ENCODE results near the gene PSMD6. TPM values are rescaled to one million over a fixed set of nuclear protein-coding genes. Genes with fewer than 3 reads are reported as not detected.
A peak's percentile ranks its signal among the peaks of the same experiment; 100 is the strongest.

PSMD6 gene
- total RNA-seq, 4 donors from 2014 or later, result 37.3 to 48.7 (median 38.2) TPM

GRCh38 chr3:64033069-64033468 lies 9.8 kb upstream of the PSMD6 start:
- Histone ChIP-seq H3K4me3 (no peak overlapping the region), H3K36me3 (no peaks in the 10 kb centered on the region), H3K9me3 (no peaks in the 10 kb centered on the region), H3K27me3 (no peaks in the 10 kb centered on the region), H3K4me1 (no peaks in the 10 kb centered on the region), H3K27ac (no peak overlapping the region)
- TF ChIP-seq CTCF (IDR thresholded peaks at IDR 0.05), result no peak
- TF ChIP-seq POLR2A (IDR thresholded peaks at IDR 0.05), result no peak
- DNase-seq, result no peak

GRCh38 chr3:64031540-64032508 lies 8.5 kb upstream of the PSMD6 start:
- no peak for DNase-seq
- H3K9me3 ChIP-seq, result no peaks in the 10 kb centered on the region
- H3K27ac ChIP-seq, result no peak overlapping the region
- H3K36me3 ChIP-seq, result no peaks in the 10 kb centered on the region
- no peak overlapping the region for H3K4me3 ChIP-seq
- H3K27me3 ChIP-seq, result no peaks in the 10 kb centered on the region
- H3K4me1 ChIP-seq, result no peaks in the 10 kb centered on the region
- TF ChIP-seq POLR2A (IDR thresholded peaks at IDR 0.05), result no peak
- TF ChIP-seq CTCF (IDR thresholded peaks at IDR 0.05), result no peak

GRCh38 chr3:64030741-64031140 lies 7.4 kb upstream of the PSMD6 start:
- H3K4me3 ChIP-seq, result peak overlapping the region in 3 of 4 donors; percentile 22 to 56 (median 39)

GRCh38 chr3:64029287-64029686 lies 6.0 kb upstream of the PSMD6 start:
- TF ChIP-seq POLR2A (IDR thresholded peaks at IDR 0.05), result no peak
- TF ChIP-seq CTCF (IDR thresholded peaks at IDR 0.05), result no peak
- Histone ChIP-seq H3K4me3 (no peak overlapping the region), H3K4me1 (no peaks in the 10 kb centered on the region), H3K36me3 (no peaks in the 10 kb centered on the region), H3K27ac (no peak overlapping the region), H3K27me3 (no peaks in the 10 kb centered on the region), H3K9me3 (no peaks in the 10 kb centered on the region)
- DNase-seq, result no peak

More at GRCh38 chr3:64030741-64031140, 7.4 kb upstream of the PSMD6 start:
- no peaks in the 10 kb centered on the region for H3K9me3 ChIP-seq
- H3K27me3 ChIP-seq, result no peaks in the 10 kb centered on the region
- no peak overlapping the region for H3K27ac ChIP-seq
- no peaks in the 10 kb centered on the region for H3K36me3 ChIP-seq
- DNase-seq, result peak; percentile 53 to 88 (median 73)
- peak; percentile 69 to 90 (median 87) for TF ChIP-seq CTCF (IDR thresholded peaks at IDR 0.05)
- TF ChIP-seq POLR2A (IDR thresholded peaks at IDR 0.05), result no peak
- no peaks in the 10 kb centered on the region for H3K4me1 ChIP-seq

- DNase-seq, result no peak
- no peaks in the 10 kb centered on the region for H3K36me3 ChIP-seq
- no peak overlapping the region for H3K4me3 ChIP-seq
- TF ChIP-seq POLR2A (IDR thresholded peaks at IDR 0.05), result no peak
- no peak for TF ChIP-seq CTCF (IDR thresholded peaks at IDR 0.05)
- no peak overlapping the region for H3K27ac ChIP-seq
- no peaks in the 10 kb centered on the region for H3K9me3 ChIP-seq
- no peaks in the 10 kb centered on the region for H3K27me3 ChIP-seq
- H3K4me1 ChIP-seq, result no peaks in the 10 kb centered on the region
These were observed 5.5 kb upstream of the PSMD6 start for GRCh38 chr3:64028754-64029153.

All from Peyer's patch (tissue), 4 donors.